GM23338 (cell line): Measurements from ENCODE around the gene ADGRL3. TPM values are rescaled to one million over a fixed set of nuclear protein-coding genes. Genes with fewer than 3 reads are reported as not detected.

Experiments
- ATAC-seq: fragments of 200-7000 bp; cut with Tn5 transposase; 3 replicates; pipeline ENCODE4 v1.9.1; 2020
- DNase-seq: peaks from one replicate; pipeline ENCODE4 v3.0.0-alpha.2; 2015; ENCODE audit warnings: low spot score
- H2AFZ ChIP-seq: fragments of 200-600 bp; sonication (generic); 2 replicates; pipeline ENCODE4 v1.8.0; 2016; ENCODE audit warnings: antibody characterized with exemption, mild to moderate bottlenecking, moderate library complexity
- H3F3A ChIP-seq: fragments of 200-600 bp; sonication (generic); replicated peaks from 2 replicates; pipeline ENCODE4 v1.8.0; 2017; ENCODE audit warnings: antibody characterized with exemption, mixed run types, low read depth
- H3K27ac ChIP-seq: fragments of 200-600 bp; sonication (generic); 2 replicates; pipeline ENCODE4 v1.6.1; 2016; ENCODE audit warnings: low read depth
- H3K27me3 ChIP-seq: fragments of 200-600 bp; sonication (generic); 2 replicates; pipeline ENCODE4 v1.8.0; 2016; ENCODE audit warnings: mild to moderate bottlenecking, mixed run types, moderate library complexity; ENCODE audit not compliant: insufficient read depth
- H3K36me3 ChIP-seq: fragments of 200-600 bp; sonication (generic); 2 replicates; pipeline ENCODE4 v1.8.0; 2016; ENCODE audit warnings: mild to moderate bottlenecking; ENCODE audit not compliant: insufficient read depth
- H3K4me1 ChIP-seq: fragments of 200-600 bp; sonication (generic); 2 replicates; pipeline ENCODE4 v1.8.0; 2016; ENCODE audit warnings: mild to moderate bottlenecking, moderate library complexity; ENCODE audit not compliant: insufficient read depth
- H3K4me2 ChIP-seq: fragments of 200-600 bp; sonication (generic); 2 replicates; pipeline ENCODE4 v1.7.1; 2017; ENCODE audit warnings: mixed run types
- H3K4me3 ChIP-seq: fragments of 200-600 bp; sonication (generic); 2 replicates; pipeline ENCODE4 v1.6.1; 2016; ENCODE audit warnings: mixed run types
- H3K79me2 ChIP-seq: fragments of 200-600 bp; sonication (generic); replicated peaks from 2 replicates; pipeline ENCODE4 v1.8.0; 2017; ENCODE audit warnings: mild to moderate bottlenecking; ENCODE audit not compliant: insufficient read depth
- H3K9me2 ChIP-seq: fragments of 200-600 bp; sonication (generic); 2 replicates; pipeline ENCODE4 v1.8.0; 2017; ENCODE audit not compliant: insufficient read depth
- H4K20me1 ChIP-seq: fragments of 200-600 bp; sonication (generic); replicated peaks from 2 replicates; pipeline ENCODE4 v1.8.0; 2017; ENCODE audit warnings: mild to moderate bottlenecking; ENCODE audit not compliant: insufficient read depth
- H3K27ac Mint-ChIP-seq: 2 replicates; pipeline ENCODE4 v1.8.0; 2020; ENCODE audit warnings: inconsistent platforms, mild to moderate bottlenecking, moderate library complexity, mixed read lengths
- H3K27me3 Mint-ChIP-seq: 3 replicates; pipeline ENCODE4 v1.8.0; 2022; ENCODE audit warnings: low read depth, mild to moderate bottlenecking, moderate library complexity, mixed read lengths, inconsistent platforms; ENCODE audit not compliant: insufficient read depth, poor library complexity
- H3K36me3 Mint-ChIP-seq: 3 replicates; pipeline ENCODE4 v1.8.0; 2021; ENCODE audit warnings: low read depth, mild to moderate bottlenecking, inconsistent platforms, moderate library complexity, mixed read lengths
- H3K4me1 Mint-ChIP-seq: 3 replicates; pipeline ENCODE4 v1.8.0; 2020; ENCODE audit warnings: mild to moderate bottlenecking, inconsistent platforms, mixed read lengths
- H3K4me3 Mint-ChIP-seq: 3 replicates; pipeline ENCODE4 v1.8.0; 2021; ENCODE audit warnings: moderate library complexity, mild to moderate bottlenecking, inconsistent platforms, mixed read lengths
- H3K9me3 Mint-ChIP-seq: 3 replicates; pipeline ENCODE4 v1.8.0; 2020; ENCODE audit warnings: moderate library complexity, mild to moderate bottlenecking, inconsistent platforms, mixed read lengths
- CREB1 ChIP-seq: fragments of 250-450 bp; sonication (Bioruptor Pico); IDR thresholded peaks from 2 replicates; pipeline ENCODE4 v1.5.0; 2020; ENCODE audit warnings: low read depth, mild to moderate bottlenecking, moderate library complexity
- EZH2 ChIP-seq: fragments of 200-600 bp; sonication (generic); IDR thresholded peaks from one replicate; pipeline ENCODE4 v1.8.0; 2017; ENCODE audit warnings: antibody characterized with exemption, mild to moderate bottlenecking, low read depth; ENCODE audit not compliant: unreplicated experiment
- EZH2phosphoT487 ChIP-seq: fragments of 200-600 bp; sonication (generic); IDR thresholded peaks from one replicate; pipeline ENCODE4 v1.8.1; 2018; ENCODE audit warnings: antibody characterized with exemption; ENCODE audit not compliant: unreplicated experiment
- JUNB ChIP-seq: IDR thresholded peaks from one replicate; pipeline ENCODE4 v1.6.1; 2016; ENCODE audit warnings: antibody characterized with exemption; ENCODE audit not compliant: unreplicated experiment
- NANOG ChIP-seq: IDR thresholded peaks from 2 replicates; pipeline ENCODE4 v1.6.1; 2016; ENCODE audit warnings: antibody characterized with exemption, borderline replicate concordance
- POLR2AphosphoS5 ChIP-seq: IDR thresholded peaks from 2 replicates; pipeline ENCODE4 v1.6.1; 2016; ENCODE audit warnings: antibody characterized with exemption, low read depth
- STAT1 ChIP-seq: IDR thresholded peaks from one replicate; pipeline ENCODE4 v1.6.1; 2016; ENCODE audit warnings: antibody characterized with exemption; ENCODE audit not compliant: unreplicated experiment
- ZNF114 ChIP-seq: fragments of 250-450 bp; sonication (Bioruptor Pico); IDR thresholded peaks from 2 replicates; pipeline ENCODE4 v1.5.0; 2020; ENCODE audit warnings: mild to moderate bottlenecking, moderate library complexity
- ZNF331 ChIP-seq: fragments of 250-450 bp; sonication (Bioruptor Pico); IDR thresholded peaks from 2 replicates; pipeline ENCODE4 v1.5.0; 2020; ENCODE audit warnings: low read depth, mild to moderate bottlenecking, moderate library complexity
- polyA plus RNA-seq: library from polyadenylated mRNA; unstranded; fragments of >200 nt; fragmentation: Nextera tagmentation; extraction: Ambion mirVana; gene quantifications from 2 replicates; pipeline ENCODE4 v1.2.1, GENCODE V29; 2016
- total RNA-seq: library from RNA; depleted of rRNA; stranded (reverse); fragments of >200 nt; shearing (Covaris generic); gene quantifications from 2 replicates; pipeline ENCODE4 v1.2.3, GENCODE V29; 2014
- TF ChIP-seq, protein P1 (sequence below): IDR thresholded peaks from one replicate; pipeline ENCODE4 v1.6.1; 2018; ENCODE audit warnings: antibody characterized with exemption; ENCODE audit not compliant: unreplicated experiment
- TF ChIP-seq, protein P2 (sequence below): IDR thresholded peaks from 2 replicates; pipeline ENCODE4 v1.6.1; 2016; ENCODE audit warnings: antibody characterized with exemption
- TF ChIP-seq, protein P3 (sequence below), 2 experiments: fragments of 200-600 bp in 1 of 2; sonication (generic) in 1 of 2; conservative IDR thresholded peaks; 2 replicates each; pipeline versions ENCODE4 v1.5.1 to v1.6.1; 2016 to 2017; ENCODE audit warnings: antibody characterized with exemption in 2 of 2, low read depth in 2 of 2, mild to moderate bottlenecking in 2 of 2, moderate library complexity in 1 of 2
- TF ChIP-seq, protein P4 (sequence below): fragments of 250-450 bp; sonication (Bioruptor Pico); IDR thresholded peaks from 2 replicates; pipeline ENCODE4 v1.5.0; 2020; ENCODE audit warnings: mild to moderate bottlenecking, moderate library complexity

The ADGRL3 gene
- total and polyA plus RNA-seq, 2 experiments from 2014 or later, result 9.7 to 16.5 TPM

DNA sequence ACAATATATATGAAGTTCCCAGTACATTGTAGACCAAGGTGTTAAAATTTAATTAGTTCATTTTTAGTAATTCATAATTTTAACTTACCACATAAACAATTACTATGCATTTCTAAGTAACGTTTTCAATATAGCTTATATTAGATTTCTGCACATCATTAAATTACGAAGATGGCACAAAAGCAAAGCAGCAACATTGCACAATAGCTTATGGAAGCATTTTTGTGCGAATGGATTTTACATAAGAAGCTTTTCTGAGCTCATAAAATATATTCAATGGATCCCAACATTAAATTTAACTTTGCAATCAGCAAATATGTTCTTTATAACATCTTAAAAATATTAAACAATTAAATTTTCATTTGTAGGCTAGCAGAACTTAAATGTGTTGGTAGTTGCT is 875.4 kb downstream of the ADGRL3 start:
- H3K79me2 ChIP-seq, result no peaks in the 10 kb centered on the region
- H3F3A ChIP-seq, result no peaks in the 10 kb centered on the region
- no peaks in the 10 kb centered on the region for H3K9me2 ChIP-seq
- Mint-ChIP-seq H3K4me3 (no peak overlapping the region), H3K27me3 (peaks cover 4% of the 10 kb centered on the region), H3K9me3 (no peaks in the 10 kb centered on the region), H3K36me3 (peaks cover 1% of the 10 kb centered on the region; the same call in 1 of the 3 replicates), H3K4me1 (peaks cover 59% of the 10 kb centered on the region), H3K27ac (no peak overlapping the region)
- TF ChIP-seq, protein P1, sequence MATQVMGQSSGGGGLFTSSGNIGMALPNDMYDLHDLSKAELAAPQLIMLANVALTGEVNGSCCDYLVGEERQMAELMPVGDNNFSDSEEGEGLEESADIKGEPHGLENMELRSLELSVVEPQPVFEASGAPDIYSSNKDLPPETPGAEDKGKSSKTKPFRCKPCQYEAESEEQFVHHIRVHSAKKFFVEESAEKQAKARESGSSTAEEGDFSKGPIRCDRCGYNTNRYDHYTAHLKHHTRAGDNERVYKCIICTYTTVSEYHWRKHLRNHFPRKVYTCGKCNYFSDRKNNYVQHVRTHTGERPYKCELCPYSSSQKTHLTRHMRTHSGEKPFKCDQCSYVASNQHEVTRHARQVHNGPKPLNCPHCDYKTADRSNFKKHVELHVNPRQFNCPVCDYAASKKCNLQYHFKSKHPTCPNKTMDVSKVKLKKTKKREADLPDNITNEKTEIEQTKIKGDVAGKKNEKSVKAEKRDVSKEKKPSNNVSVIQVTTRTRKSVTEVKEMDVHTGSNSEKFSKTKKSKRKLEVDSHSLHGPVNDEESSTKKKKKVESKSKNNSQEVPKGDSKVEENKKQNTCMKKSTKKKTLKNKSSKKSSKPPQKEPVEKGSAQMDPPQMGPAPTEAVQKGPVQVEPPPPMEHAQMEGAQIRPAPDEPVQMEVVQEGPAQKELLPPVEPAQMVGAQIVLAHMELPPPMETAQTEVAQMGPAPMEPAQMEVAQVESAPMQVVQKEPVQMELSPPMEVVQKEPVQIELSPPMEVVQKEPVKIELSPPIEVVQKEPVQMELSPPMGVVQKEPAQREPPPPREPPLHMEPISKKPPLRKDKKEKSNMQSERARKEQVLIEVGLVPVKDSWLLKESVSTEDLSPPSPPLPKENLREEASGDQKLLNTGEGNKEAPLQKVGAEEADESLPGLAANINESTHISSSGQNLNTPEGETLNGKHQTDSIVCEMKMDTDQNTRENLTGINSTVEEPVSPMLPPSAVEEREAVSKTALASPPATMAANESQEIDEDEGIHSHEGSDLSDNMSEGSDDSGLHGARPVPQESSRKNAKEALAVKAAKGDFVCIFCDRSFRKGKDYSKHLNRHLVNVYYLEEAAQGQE, result no peak
- TF ChIP-seq, protein P2, sequence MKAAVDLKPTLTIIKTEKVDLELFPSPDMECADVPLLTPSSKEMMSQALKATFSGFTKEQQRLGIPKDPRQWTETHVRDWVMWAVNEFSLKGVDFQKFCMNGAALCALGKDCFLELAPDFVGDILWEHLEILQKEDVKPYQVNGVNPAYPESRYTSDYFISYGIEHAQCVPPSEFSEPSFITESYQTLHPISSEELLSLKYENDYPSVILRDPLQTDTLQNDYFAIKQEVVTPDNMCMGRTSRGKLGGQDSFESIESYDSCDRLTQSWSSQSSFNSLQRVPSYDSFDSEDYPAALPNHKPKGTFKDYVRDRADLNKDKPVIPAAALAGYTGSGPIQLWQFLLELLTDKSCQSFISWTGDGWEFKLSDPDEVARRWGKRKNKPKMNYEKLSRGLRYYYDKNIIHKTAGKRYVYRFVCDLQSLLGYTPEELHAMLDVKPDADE, result no peak
- TF ChIP-seq ZNF114 (CRISPR knock-in tag), result no peak
- no peak for TF ChIP-seq NANOG
- TF ChIP-seq EZH2, result no peak
- no peak for TF ChIP-seq EZH2phosphoT487
- TF ChIP-seq CREB1 (CRISPR knock-in tag), result no peak
- TF ChIP-seq JUNB, result no peak
- no peak for TF ChIP-seq POLR2AphosphoS5
- TF ChIP-seq STAT1, result no peak
- TF ChIP-seq, protein P3, sequence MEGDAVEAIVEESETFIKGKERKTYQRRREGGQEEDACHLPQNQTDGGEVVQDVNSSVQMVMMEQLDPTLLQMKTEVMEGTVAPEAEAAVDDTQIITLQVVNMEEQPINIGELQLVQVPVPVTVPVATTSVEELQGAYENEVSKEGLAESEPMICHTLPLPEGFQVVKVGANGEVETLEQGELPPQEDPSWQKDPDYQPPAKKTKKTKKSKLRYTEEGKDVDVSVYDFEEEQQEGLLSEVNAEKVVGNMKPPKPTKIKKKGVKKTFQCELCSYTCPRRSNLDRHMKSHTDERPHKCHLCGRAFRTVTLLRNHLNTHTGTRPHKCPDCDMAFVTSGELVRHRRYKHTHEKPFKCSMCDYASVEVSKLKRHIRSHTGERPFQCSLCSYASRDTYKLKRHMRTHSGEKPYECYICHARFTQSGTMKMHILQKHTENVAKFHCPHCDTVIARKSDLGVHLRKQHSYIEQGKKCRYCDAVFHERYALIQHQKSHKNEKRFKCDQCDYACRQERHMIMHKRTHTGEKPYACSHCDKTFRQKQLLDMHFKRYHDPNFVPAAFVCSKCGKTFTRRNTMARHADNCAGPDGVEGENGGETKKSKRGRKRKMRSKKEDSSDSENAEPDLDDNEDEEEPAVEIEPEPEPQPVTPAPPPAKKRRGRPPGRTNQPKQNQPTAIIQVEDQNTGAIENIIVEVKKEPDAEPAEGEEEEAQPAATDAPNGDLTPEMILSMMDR (conservative IDR thresholded peaks at IDR 0.05; ENCODE audit: low read depth in 2 of 2), result no peak
- TF ChIP-seq, protein P4, sequence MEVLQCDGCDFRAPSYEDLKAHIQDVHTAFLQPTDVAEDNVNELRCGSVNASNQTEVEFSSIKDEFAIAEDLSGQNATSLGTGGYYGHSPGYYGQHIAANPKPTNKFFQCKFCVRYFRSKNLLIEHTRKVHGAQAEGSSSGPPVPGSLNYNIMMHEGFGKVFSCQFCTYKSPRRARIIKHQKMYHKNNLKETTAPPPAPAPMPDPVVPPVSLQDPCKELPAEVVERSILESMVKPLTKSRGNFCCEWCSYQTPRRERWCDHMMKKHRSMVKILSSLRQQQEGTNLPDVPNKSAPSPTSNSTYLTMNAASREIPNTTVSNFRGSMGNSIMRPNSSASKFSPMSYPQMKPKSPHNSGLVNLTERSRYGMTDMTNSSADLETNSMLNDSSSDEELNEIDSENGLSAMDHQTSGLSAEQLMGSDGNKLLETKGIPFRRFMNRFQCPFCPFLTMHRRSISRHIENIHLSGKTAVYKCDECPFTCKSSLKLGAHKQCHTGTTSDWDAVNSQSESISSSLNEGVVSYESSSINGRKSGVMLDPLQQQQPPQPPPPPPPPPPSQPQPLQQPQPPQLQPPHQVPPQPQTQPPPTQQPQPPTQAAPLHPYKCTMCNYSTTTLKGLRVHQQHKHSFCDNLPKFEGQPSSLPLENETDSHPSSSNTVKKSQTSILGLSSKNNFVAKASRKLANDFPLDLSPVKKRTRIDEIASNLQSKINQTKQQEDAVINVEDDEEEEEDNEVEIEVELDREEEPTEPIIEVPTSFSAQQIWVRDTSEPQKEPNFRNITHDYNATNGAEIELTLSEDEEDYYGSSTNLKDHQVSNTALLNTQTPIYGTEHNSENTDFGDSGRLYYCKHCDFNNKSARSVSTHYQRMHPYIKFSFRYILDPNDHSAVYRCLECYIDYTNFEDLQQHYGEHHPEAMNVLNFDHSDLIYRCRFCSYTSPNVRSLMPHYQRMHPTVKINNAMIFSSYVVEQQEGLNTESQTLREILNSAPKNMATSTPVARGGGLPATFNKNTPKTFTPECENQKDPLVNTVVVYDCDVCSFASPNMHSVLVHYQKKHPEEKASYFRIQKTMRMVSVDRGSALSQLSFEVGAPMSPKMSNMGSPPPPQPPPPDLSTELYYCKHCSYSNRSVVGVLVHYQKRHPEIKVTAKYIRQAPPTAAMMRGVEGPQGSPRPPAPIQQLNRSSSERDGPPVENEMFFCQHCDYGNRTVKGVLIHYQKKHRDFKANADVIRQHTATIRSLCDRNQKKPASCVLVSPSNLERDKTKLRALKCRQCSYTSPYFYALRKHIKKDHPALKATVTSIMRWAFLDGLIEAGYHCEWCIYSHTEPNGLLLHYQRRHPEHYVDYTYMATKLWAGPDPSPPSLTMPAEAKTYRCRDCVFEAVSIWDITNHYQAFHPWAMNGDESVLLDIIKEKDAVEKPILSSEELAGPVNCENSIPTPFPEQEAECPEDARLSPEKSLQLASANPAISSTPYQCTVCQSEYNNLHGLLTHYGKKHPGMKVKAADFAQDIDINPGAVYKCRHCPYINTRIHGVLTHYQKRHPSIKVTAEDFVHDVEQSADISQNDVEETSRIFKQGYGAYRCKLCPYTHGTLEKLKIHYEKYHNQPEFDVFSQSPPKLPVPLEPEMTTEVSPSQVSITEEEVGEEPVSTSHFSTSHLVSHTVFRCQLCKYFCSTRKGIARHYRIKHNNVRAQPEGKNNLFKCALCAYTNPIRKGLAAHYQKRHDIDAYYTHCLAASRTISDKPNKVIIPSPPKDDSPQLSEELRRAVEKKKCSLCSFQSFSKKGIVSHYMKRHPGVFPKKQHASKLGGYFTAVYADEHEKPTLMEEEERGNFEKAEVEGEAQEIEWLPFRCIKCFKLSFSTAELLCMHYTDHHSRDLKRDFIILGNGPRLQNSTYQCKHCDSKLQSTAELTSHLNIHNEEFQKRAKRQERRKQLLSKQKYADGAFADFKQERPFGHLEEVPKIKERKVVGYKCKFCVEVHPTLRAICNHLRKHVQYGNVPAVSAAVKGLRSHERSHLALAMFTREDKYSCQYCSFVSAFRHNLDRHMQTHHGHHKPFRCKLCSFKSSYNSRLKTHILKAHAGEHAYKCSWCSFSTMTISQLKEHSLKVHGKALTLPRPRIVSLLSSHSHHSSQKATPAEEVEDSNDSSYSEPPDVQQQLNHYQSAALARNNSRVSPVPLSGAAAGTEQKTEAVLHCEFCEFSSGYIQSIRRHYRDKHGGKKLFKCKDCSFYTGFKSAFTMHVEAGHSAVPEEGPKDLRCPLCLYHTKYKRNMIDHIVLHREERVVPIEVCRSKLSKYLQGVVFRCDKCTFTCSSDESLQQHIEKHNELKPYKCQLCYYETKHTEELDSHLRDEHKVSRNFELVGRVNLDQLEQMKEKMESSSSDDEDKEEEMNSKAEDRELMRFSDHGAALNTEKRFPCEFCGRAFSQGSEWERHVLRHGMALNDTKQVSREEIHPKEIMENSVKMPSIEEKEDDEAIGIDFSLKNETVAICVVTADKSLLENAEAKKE (CRISPR knock-in tag), result no peak
- no peak for TF ChIP-seq ZNF331 (CRISPR knock-in tag)
- no peak overlapping the region for H3K27ac ChIP-seq
- peaks cover 26% of the 10 kb centered on the region for H3K4me1 ChIP-seq
- no peaks in the 10 kb centered on the region for H4K20me1 ChIP-seq
- ATAC-seq, result no peak
- no peaks in the 10 kb centered on the region for H3K36me3 ChIP-seq
- H2AFZ ChIP-seq, result no peak overlapping the region
- no peak overlapping the region for H3K4me2 ChIP-seq
- H3K4me3 ChIP-seq, result no peak overlapping the region
- H3K27me3 ChIP-seq, result no peaks in the 10 kb centered on the region
- no peak for DNase-seq
